ENCODE measurements around the gene C9orf43.

- TF ChIP-seq, protein P1, sequence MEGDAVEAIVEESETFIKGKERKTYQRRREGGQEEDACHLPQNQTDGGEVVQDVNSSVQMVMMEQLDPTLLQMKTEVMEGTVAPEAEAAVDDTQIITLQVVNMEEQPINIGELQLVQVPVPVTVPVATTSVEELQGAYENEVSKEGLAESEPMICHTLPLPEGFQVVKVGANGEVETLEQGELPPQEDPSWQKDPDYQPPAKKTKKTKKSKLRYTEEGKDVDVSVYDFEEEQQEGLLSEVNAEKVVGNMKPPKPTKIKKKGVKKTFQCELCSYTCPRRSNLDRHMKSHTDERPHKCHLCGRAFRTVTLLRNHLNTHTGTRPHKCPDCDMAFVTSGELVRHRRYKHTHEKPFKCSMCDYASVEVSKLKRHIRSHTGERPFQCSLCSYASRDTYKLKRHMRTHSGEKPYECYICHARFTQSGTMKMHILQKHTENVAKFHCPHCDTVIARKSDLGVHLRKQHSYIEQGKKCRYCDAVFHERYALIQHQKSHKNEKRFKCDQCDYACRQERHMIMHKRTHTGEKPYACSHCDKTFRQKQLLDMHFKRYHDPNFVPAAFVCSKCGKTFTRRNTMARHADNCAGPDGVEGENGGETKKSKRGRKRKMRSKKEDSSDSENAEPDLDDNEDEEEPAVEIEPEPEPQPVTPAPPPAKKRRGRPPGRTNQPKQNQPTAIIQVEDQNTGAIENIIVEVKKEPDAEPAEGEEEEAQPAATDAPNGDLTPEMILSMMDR (IDR thresholded peaks at IDR 0.05): no peak
- no peak for TF ChIP-seq POLR2A (IDR thresholded peaks at IDR 0.05)
Observed at GRCh38 chr9:113471143-113471542, 60.6 kb downstream of the C9orf43 start.
